UCSD-AML1 (cell line): ENCODE data around the gene RCE1.
"Not testable (repeated sequence)": the region's sequence is repeated elsewhere in the genome, so short reads cannot be mapped to it uniquely, and the experiment has no call there.

Experiments used
- DNase-seq: peaks from one replicate; lab custom pipeline; 2025; ENCODE audit not compliant: unreplicated experiment; lab: John Stamatoyannopoulos, UW

Gene RCE1

GRCh38 chr11:66842896-66843775 is at the start of gene RCE1:
TSS of gene RCE1 (plus strand) at chr11:66843441. CDS start at chr11:66843456, 15 bp downstream.
- peak; percentile 93 for DNase-seq

GRCh38 chr11:66799815-66800214 is 43.4 kb upstream of the RCE1 start:
- not testable (repeated sequence) for DNase-seq

GRCh38 chr11:66800720-66801428 is 42.4 kb upstream of the RCE1 start:
- DNase-seq = no peak

- no peak for DNase-seq
Measured at GRCh38 chr11:66809592-66809991, 33.6 kb upstream of the RCE1 start.

- no peak for DNase-seq
Measured at GRCh38 chr11:66810576-66811185, 32.6 kb upstream of the RCE1 start.

GRCh38 chr11:66814678-66815077 is 28.6 kb upstream of the RCE1 start:
- no peak for DNase-seq

GRCh38 chr11:66815646-66816045 is 27.6 kb upstream of the RCE1 start:
- DNase-seq = no peak

- DNase-seq = no peak
Measured at GRCh38 chr11:66818231-66818955, 24.8 kb upstream of the RCE1 start.

GRCh38 chr11:66820381-66820780 is 22.9 kb upstream of the RCE1 start:
- no peak for DNase-seq

- no peak for DNase-seq
Measured at GRCh38 chr11:66820901-66821300, 22.3 kb upstream of the RCE1 start.

GRCh38 chr11:66823700-66824099 is 19.5 kb upstream of the RCE1 start:
- no peak for DNase-seq

GRCh38 chr11:66824573-66824972 is 18.7 kb upstream of the RCE1 start:
- DNase-seq = not testable (repeated sequence)

GRCh38 chr11:66834539-66834845 is 8.7 kb upstream of the RCE1 start:
- no peak for DNase-seq

GRCh38 chr11:66834943-66835342 is 8.3 kb upstream of the RCE1 start:
- no peak for DNase-seq

GRCh38 chr11:66835768-66836405 is 7.4 kb upstream of the RCE1 start:
- no peak for DNase-seq

GRCh38 chr11:66840317-66841091 is 2.7 kb upstream of the RCE1 start:
- DNase-seq = no peak

GRCh38 chr11:66841861-66842260 is 1.4 kb upstream of the RCE1 start:
- no peak for DNase-seq

- no peak for DNase-seq
Measured at GRCh38 chr11:66842501-66842895, 743 bp upstream of the RCE1 start.

- no peak for DNase-seq
Measured at GRCh38 chr11:66843776-66844495, 695 bp downstream of the RCE1 start.
